Pancreas (tissue), 10 donors: ENCODE measurements around the gene ACOX3. TPM values are rescaled to one million over a fixed set of nuclear protein-coding genes. Genes with fewer than 3 reads are reported as not detected.

ENCODE experiments used
- ATAC-seq, 4 donors: fragments of 200-7000 bp; cut with Tn5 transposase; one replicate each; pipeline versions ENCODE4 v1.8.0 to v1.9.1; 2020; ENCODE audit warnings: mild to moderate bottlenecking in 4 of 4, moderate library complexity in 4 of 4
- DNase-seq, 6 donors: peaks; one replicate each; pipeline ENCODE4 v3.0.0-alpha.2; 2020
- FAIRE-seq: peaks from 2 replicates; lab custom pipeline; 2012; peaks lifted over from hg19 to GRCh38; lab: Jason Lieb, UNC
- H3K27ac ChIP-seq, 4 donors: fragments of 200-600 bp; sonication (generic); 1 replicate in 3 of 4; 2 replicates in 1 of 4; pipeline versions ENCODE4 v1.5.0 to v1.8.0; 2020
- H3K27me3 ChIP-seq, 4 donors: fragments of 200-600 bp; one replicate each; pipeline ENCODE4 v1.8.0; 2021
- H3K36me3 ChIP-seq, 3 donors: fragments of 200-600 bp; sonication (generic) in 1 of 3; one replicate each; pipeline versions ENCODE4 v1.5.0 to v1.8.0; 2020 to 2021
- H3K4me1 ChIP-seq, 3 donors: fragments of 200-600 bp; one replicate each; pipeline ENCODE4 v1.8.0; 2021
- H3K4me3 ChIP-seq, 4 donors: fragments of 200-600 bp; sonication (generic) in 2 of 4; one replicate each; pipeline versions ENCODE4 v1.5.0 to v1.8.0; 2020 to 2021
- H3K9me3 ChIP-seq, 4 donors: fragments of 200-600 bp; one replicate each; pipeline ENCODE4 v1.8.0; 2021
- WGBS, 2 donors: extraction: QIAGEN DNeasy Blood & Tissue Kit; methylation state at CpG; one replicate each; pipeline ENCODE4 v1.1.7; 2013; 5-methylcytosine and 5-hydroxymethylcytosine counted together
- intact Hi-C, 3 donors: fragments of 100-400 bp; cut with DNase I; formaldehyde crosslinking; loops; one replicate each; pipeline versions ENCODE4 v1.11.1 to v1.14.2; 2022
- polyA plus RNA-seq, 2 donors: library from polyadenylated mRNA; stranded (reverse); fragments of 200-250 nt; gene quantifications; one replicate each; pipeline ENCODE4 v1.2.3, GENCODE V29; 2013
- total RNA-seq, 6 donors: library from RNA; stranded (reverse); fragmentation: NEBNext Ultra II Directional in 4 of 6; extraction: Animal tissue kit (Norgen Biotek cat#: 25700) in 4 of 6; gene quantifications; one replicate each; pipeline versions ENCODE4 v1.2.1 to v1.2.4, GENCODE V29; 2021 to 2023
- TF ChIP-seq, protein P1 (sequence below), 4 donors: fragments of 200-600 bp; sonication (generic) in 3 of 4; IDR thresholded peaks; one replicate each; pipeline versions ENCODE4 v1.5.0 to v1.8.0; 2021; ENCODE audit warnings: antibody characterized with exemption in 4 of 4
- donor health status: healthy with polysubstance abuse.
- donor health status: DM: no; HTN: no; CAD: no; lungs with moderate emphysema.
- donor health status: DM: no; HTN: no; CAD: no.
- donor health status: control.
- donor health status: control.
- donor health status: Bipolar disorder and iron deficiency.
- donor health status: DM: yes; HTN: yes; CAD: no.
- donor health status: DM: no; HTN: no; CAD: no.
- donor health status: DM: no; HTN: no; CAD: no.
- donor health status: DM: yes; HTN: yes; CAD: no.

The ACOX3 gene
- total and polyA plus RNA-seq, 8 donors, result 16.1 to 24.8 (median 18.6) TPM

- FAIRE-seq, result no peak
- H3K27me3 ChIP-seq, result no peaks in the 10 kb centered on the region
- TF ChIP-seq, protein P1, sequence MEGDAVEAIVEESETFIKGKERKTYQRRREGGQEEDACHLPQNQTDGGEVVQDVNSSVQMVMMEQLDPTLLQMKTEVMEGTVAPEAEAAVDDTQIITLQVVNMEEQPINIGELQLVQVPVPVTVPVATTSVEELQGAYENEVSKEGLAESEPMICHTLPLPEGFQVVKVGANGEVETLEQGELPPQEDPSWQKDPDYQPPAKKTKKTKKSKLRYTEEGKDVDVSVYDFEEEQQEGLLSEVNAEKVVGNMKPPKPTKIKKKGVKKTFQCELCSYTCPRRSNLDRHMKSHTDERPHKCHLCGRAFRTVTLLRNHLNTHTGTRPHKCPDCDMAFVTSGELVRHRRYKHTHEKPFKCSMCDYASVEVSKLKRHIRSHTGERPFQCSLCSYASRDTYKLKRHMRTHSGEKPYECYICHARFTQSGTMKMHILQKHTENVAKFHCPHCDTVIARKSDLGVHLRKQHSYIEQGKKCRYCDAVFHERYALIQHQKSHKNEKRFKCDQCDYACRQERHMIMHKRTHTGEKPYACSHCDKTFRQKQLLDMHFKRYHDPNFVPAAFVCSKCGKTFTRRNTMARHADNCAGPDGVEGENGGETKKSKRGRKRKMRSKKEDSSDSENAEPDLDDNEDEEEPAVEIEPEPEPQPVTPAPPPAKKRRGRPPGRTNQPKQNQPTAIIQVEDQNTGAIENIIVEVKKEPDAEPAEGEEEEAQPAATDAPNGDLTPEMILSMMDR (IDR thresholded peaks at IDR 0.05), result no peak
- no peak for ATAC-seq
- H3K9me3 ChIP-seq, result no peaks in the 10 kb centered on the region
- H3K27ac ChIP-seq, result no peak overlapping the region
- WGBS, 2 donors, result 94 to 96% methylated on average over 12 of the region's 12 CpGs
- H3K4me3 ChIP-seq, result no peak overlapping the region
- intact Hi-C loops, result no loop called here
- peaks cover 0 to 26% (median 11%) of the 10 kb centered on the region in 3 donors for H3K36me3 ChIP-seq
- no peaks in the 10 kb centered on the region for H3K4me1 ChIP-seq
- DNase-seq, result no peak
Measured at GRCh38 chr4:8395504-8396296, 44.8 kb downstream of the ACOX3 start.

GRCh38 chr4:8394806-8395205 lies 45.7 kb downstream of the ACOX3 start:
- no peak for DNase-seq
- Histone ChIP-seq H3K27me3 (no peaks in the 10 kb centered on the region), H3K4me1 (no peaks in the 10 kb centered on the region), H3K27ac (no peak overlapping the region), H3K4me3 (no peak overlapping the region), H3K9me3 (no peaks in the 10 kb centered on the region), H3K36me3 (peaks cover 0 to 26% (median 11%) of the 10 kb centered on the region in 3 donors)
- no peak for ATAC-seq
- TF ChIP-seq, protein P1 (IDR thresholded peaks at IDR 0.05), result no peak
- 95 to 96% methylated on average over 12 of the region's 12 CpGs for WGBS, 2 donors
- no peak for FAIRE-seq
- intact Hi-C loops, result no loop called here

DNA sequence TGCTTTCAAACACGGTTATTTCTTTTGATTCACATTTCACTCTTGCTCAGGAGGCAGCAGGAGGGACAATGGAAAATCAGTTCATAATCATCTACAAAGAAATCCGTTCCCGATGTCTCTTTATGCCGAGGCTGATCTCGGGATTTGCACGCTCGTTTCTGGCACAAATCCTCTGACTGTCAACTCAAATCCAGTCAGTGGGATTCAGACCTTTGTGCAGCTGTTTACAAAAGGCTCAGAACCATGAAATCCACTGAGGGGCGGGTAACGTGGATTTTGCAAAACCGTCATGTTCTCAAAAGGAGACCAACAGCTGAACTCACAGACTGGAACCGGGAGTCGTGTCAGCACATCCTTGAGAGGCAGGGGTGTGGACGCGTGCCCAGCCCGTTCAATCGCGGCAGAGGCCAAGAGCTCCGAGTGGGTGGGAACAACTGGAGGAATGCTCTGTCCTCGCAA lies 46.4 kb downstream of the ACOX3 start:
- Histone ChIP-seq H3K9me3 (no peaks in the 10 kb centered on the region), H3K27ac (no peak overlapping the region), H3K27me3 (no peaks in the 10 kb centered on the region), H3K4me3 (no peak overlapping the region), H3K4me1 (no peaks in the 10 kb centered on the region), H3K36me3 (peaks cover 0 to 28% (median 15%) of the 10 kb centered on the region in 3 donors)
- ATAC-seq, result peak in 2 of 4 donors; percentile 25 to 36
- TF ChIP-seq, protein P1 (IDR thresholded peaks at IDR 0.05), result no peak
- DNase-seq, result no peak
- 79 to 81% methylated on average over 19 of the region's 19 CpGs for WGBS, 2 donors
- intact Hi-C loops, result no loop called here
- FAIRE-seq, result no peak

DNA sequence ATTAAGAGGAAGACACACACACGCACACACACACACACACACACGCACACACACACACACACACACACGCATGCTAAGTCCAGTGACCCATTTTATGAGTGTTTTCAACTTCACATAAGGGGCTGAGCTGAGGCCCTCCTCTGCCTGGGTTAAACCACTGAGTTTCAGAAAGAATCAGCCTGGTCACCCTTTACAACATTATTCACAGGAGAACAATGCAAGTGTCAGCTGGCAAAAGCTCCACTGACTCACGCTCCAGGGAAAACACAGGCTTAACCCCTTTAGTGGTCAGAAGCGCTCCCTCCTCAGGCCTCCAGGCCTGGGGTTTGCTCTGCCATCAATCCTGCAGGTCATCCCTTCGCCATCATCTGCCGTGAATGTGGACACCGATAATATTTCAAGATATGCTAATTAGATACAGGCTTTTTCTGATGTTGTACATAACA lies 46.9 kb downstream of the ACOX3 start:
- intact Hi-C loops, result no loop called here
- peaks cover 0 to 28% (median 18%) of the 10 kb centered on the region in 3 donors for H3K36me3 ChIP-seq
- TF ChIP-seq, protein P1 (IDR thresholded peaks at IDR 0.05), result no peak
- no peaks in the 10 kb centered on the region for H3K4me1 ChIP-seq
- DNase-seq (no peak), FAIRE-seq (no peak), ATAC-seq (peak in 3 of 4 donors; percentile 46 to 61 (median 51))
- H3K9me3 ChIP-seq, result no peaks in the 10 kb centered on the region
- H3K4me3 ChIP-seq, result no peak overlapping the region
- no peaks in the 10 kb centered on the region for H3K27me3 ChIP-seq
- H3K27ac ChIP-seq, result no peak overlapping the region
- 76 to 77% methylated on average over 8 of the region's 8 CpGs for WGBS, 2 donors
